Liver (tissue), 9 donors: Measurements from ENCODE around the gene SYNGR1. TPM values are rescaled to one million over a fixed set of nuclear protein-coding genes. Genes with fewer than 3 reads are reported as not detected.

Experiments used
- DNase-seq: peaks from one replicate; pipeline ENCODE4 v3.0.0-alpha.2; 2017; ENCODE audit warnings: low spot score
- H3K27ac ChIP-seq, 2 donors: one replicate each; pipeline ENCODE4 v1.7.0; 2013; ENCODE audit warnings: inconsistent platforms in 2 of 2, low read length in 2 of 2, control low read depth in 1 of 2, low read depth in 1 of 2, mild to moderate bottlenecking in 1 of 2
- H3K27me3 ChIP-seq, 4 donors: one replicate each; pipeline versions ENCODE4 v1.6.1 to v1.7.0; 2013; ENCODE audit warnings: low read length in 3 of 4, inconsistent platforms in 1 of 4, mild to moderate bottlenecking in 1 of 4, moderate library complexity in 1 of 4; ENCODE audit not compliant: control insufficient read depth in 4 of 4, insufficient read depth in 4 of 4
- H3K36me3 ChIP-seq, 4 donors: one replicate each; pipeline versions ENCODE4 v1.6.1 to v1.7.0; 2013; ENCODE audit warnings: low read length in 3 of 4, mild to moderate bottlenecking in 3 of 4, low read depth in 1 of 4, moderate library complexity in 1 of 4; ENCODE audit not compliant: control insufficient read depth in 4 of 4, insufficient read depth in 3 of 4
- H3K4me1 ChIP-seq, 4 donors: one replicate each; pipeline versions ENCODE4 v1.6.1 to v1.7.0; 2013; ENCODE audit warnings: low read length in 3 of 4, mild to moderate bottlenecking in 3 of 4, moderate library complexity in 1 of 4; ENCODE audit not compliant: control insufficient read depth in 4 of 4, insufficient read depth in 4 of 4
- H3K4me3 ChIP-seq, 3 donors: one replicate each; pipeline versions ENCODE4 v1.6.1 to v1.7.0; 2013; ENCODE audit warnings: low read length in 3 of 3, control low read depth in 1 of 3, low read depth in 1 of 3, mild to moderate bottlenecking in 1 of 3
- H3K9ac ChIP-seq, 2 donors: one replicate each; pipeline ENCODE4 v1.7.0; 2013; ENCODE audit warnings: low read length in 2 of 2, mild to moderate bottlenecking in 2 of 2, moderate library complexity in 2 of 2, control low read depth in 1 of 2, low read depth in 1 of 2
- H3K9me3 ChIP-seq, 4 donors: one replicate each; pipeline versions ENCODE4 v1.6.1 to v1.7.0; 2013; ENCODE audit warnings: low read length in 3 of 4; ENCODE audit not compliant: control insufficient read depth in 4 of 4
- CTCF ChIP-seq: fragments of 150-350 bp; IDR thresholded peaks from 2 replicates; pipeline ENCODE4 v1.5.1; 2017; ENCODE audit warnings: improper control_type of control experiment, low read depth, low read length; ENCODE audit not compliant: missing input control
- EGR1 ChIP-seq, 2 donors: IDR thresholded peaks; 2 replicates each; pipeline ENCODE4 v1.6.1; 2016 to 2018; ENCODE audit warnings: antibody characterized with exemption in 2 of 2, low read depth in 2 of 2
- FOXA1 ChIP-seq: IDR thresholded peaks from 2 replicates; pipeline ENCODE4 v1.6.1; 2016; ENCODE audit warnings: antibody characterized with exemption
- FOXA2 ChIP-seq: IDR thresholded peaks from 2 replicates; pipeline ENCODE4 v1.6.1; 2016; ENCODE audit warnings: antibody characterized with exemption
- GABPA ChIP-seq, 2 donors: IDR thresholded peaks in 1 of 2; conservative IDR thresholded peaks in 1 of 2; 2 replicates each; pipeline ENCODE4 v1.6.1; 2016; ENCODE audit warnings: antibody characterized with exemption in 2 of 2, mild to moderate bottlenecking in 1 of 2, moderate library complexity in 1 of 2
- HNF4A ChIP-seq, 2 donors: conservative IDR thresholded peaks; 2 replicates each; pipeline ENCODE4 v1.6.1; 2016; ENCODE audit warnings: antibody characterized with exemption in 2 of 2, mild to moderate bottlenecking in 2 of 2
- HNF4G ChIP-seq: IDR thresholded peaks from 2 replicates; pipeline ENCODE4 v1.6.1; 2016; ENCODE audit warnings: antibody characterized with exemption
- JUND ChIP-seq, 2 donors: IDR thresholded peaks; 2 replicates each; pipeline ENCODE4 v1.6.1; 2016; ENCODE audit warnings: antibody characterized with exemption in 2 of 2
- NR2F2 ChIP-seq: IDR thresholded peaks from 2 replicates; pipeline ENCODE4 v1.6.1; 2016; ENCODE audit warnings: antibody characterized with exemption
- RAD21 ChIP-seq, 2 donors: IDR thresholded peaks; 2 replicates each; pipeline ENCODE4 v1.6.1; 2016; ENCODE audit warnings: antibody characterized with exemption in 2 of 2, mild to moderate bottlenecking in 2 of 2
- RXRA ChIP-seq, 2 donors: IDR thresholded peaks; 2 replicates each; pipeline ENCODE4 v1.6.1; 2017 to 2018; ENCODE audit warnings: antibody characterized with exemption in 2 of 2, mild to moderate bottlenecking in 1 of 2
- SP1 ChIP-seq: IDR thresholded peaks from 2 replicates; pipeline ENCODE4 v1.6.1; 2018; ENCODE audit warnings: antibody characterized with exemption, mild to moderate bottlenecking
- TAF1 ChIP-seq: conservative IDR thresholded peaks from 2 replicates; pipeline ENCODE4 v1.6.1; 2016; ENCODE audit warnings: antibody characterized with exemption, mild to moderate bottlenecking
- YY1 ChIP-seq: IDR thresholded peaks from 2 replicates; pipeline ENCODE4 v1.6.1; 2016; ENCODE audit warnings: antibody characterized with exemption, mild to moderate bottlenecking
- WGBS: extraction: QIAGEN DNeasy Blood & Tissue Kit; methylation state at CpG from one replicate; pipeline ENCODE4 v1.1.7; 2013; 5-methylcytosine and 5-hydroxymethylcytosine counted together
- polyA plus RNA-seq, 2 donors: library from polyadenylated mRNA; stranded (reverse) in 1 of 2; unstranded in 1 of 2; fragments of 200-250 nt in 1 of 2; fragments of >200 nt in 1 of 2; fragmentation: Nextera tagmentation in 1 of 2; extraction: Ambion mirVana in 1 of 2; gene quantifications; one replicate each; pipeline versions ENCODE4 v1.2.1 to v1.2.3, GENCODE V29; 2013 to 2015
- total RNA-seq, 2 donors: library from RNA; depleted of rRNA; stranded (reverse); fragments of >200 nt; gene quantifications; one replicate each; pipeline ENCODE4 v1.2.3, GENCODE V29; 2014
- TF ChIP-seq, protein P1 (sequence below): IDR thresholded peaks from 2 replicates; pipeline ENCODE4 v1.6.1; 2016; ENCODE audit warnings: antibody characterized with exemption
- TF ChIP-seq, protein P2 (sequence below): IDR thresholded peaks from 2 replicates; pipeline ENCODE4 v1.6.1; 2016; ENCODE audit warnings: antibody characterized with exemption
- TF ChIP-seq, protein P3 (sequence below): IDR thresholded peaks from 2 replicates; pipeline ENCODE4 v1.6.1; 2016; ENCODE audit warnings: antibody characterized with exemption, mild to moderate bottlenecking
- TF ChIP-seq, protein P4 (sequence below): IDR thresholded peaks from 2 replicates; pipeline ENCODE4 v1.6.1; 2016; ENCODE audit warnings: antibody characterized with exemption
- donor health status: healthy.
- donor health status: healthy.
- donor health status: healthy.
- donor health status: healthy.
- donor health status: healthy.

Gene SYNGR1
- total and polyA plus RNA-seq, 4 donors = 1.8 to 21.9 (median 5.2) TPM

GRCh38 chr22:39384750-39385480 is 35.1 kb downstream of the SYNGR1 start:
- Histone ChIP-seq H3K4me1 (peaks cover 0 to 5% (median 4%) of the 10 kb centered on the region in 4 donors), H3K27me3 (no peaks in the 10 kb centered on the region), H3K4me3 (no peak overlapping the region), H3K9me3 (no peaks in the 10 kb centered on the region), H3K36me3 (no peaks in the 10 kb centered on the region), H3K9ac (no peak overlapping the region), H3K27ac (no peak overlapping the region)
- WGBS = 51% methylated on average over 21 of the region's 21 CpGs
- TF ChIP-seq, protein P1, sequence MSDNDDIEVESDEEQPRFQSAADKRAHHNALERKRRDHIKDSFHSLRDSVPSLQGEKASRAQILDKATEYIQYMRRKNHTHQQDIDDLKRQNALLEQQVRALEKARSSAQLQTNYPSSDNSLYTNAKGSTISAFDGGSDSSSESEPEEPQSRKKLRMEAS = no peak
- TF ChIP-seq RAD21 (IDR thresholded peaks at IDR 0.05) (peak in 1 of 2 donors; percentile 19), CTCF (peak; percentile 9), GABPA (IDR thresholded peaks at IDR 0.05 in 1 of 2, conservative IDR thresholded peaks at IDR 0.05 in 1 of 2) (no peak)
- DNase-seq = no peak

- TF ChIP-seq RXRA (IDR thresholded peaks at IDR 0.05) (no peak), EGR1 (IDR thresholded peaks at IDR 0.05; ENCODE audit: low read depth in 2 of 2) (no peak), JUND (IDR thresholded peaks at IDR 0.05) (no peak), HNF4G (no peak), CTCF (no peak), GABPA (IDR thresholded peaks at IDR 0.05 in 1 of 2, conservative IDR thresholded peaks at IDR 0.05 in 1 of 2) (no peak), TAF1 (no peak), RAD21 (IDR thresholded peaks at IDR 0.05) (no peak), YY1 (no peak), FOXA1 (no peak), SP1 (no peak), FOXA2 (no peak), NR2F2 (no peak), HNF4A (conservative IDR thresholded peaks at IDR 0.05) (no peak)
- TF ChIP-seq, protein P2, sequence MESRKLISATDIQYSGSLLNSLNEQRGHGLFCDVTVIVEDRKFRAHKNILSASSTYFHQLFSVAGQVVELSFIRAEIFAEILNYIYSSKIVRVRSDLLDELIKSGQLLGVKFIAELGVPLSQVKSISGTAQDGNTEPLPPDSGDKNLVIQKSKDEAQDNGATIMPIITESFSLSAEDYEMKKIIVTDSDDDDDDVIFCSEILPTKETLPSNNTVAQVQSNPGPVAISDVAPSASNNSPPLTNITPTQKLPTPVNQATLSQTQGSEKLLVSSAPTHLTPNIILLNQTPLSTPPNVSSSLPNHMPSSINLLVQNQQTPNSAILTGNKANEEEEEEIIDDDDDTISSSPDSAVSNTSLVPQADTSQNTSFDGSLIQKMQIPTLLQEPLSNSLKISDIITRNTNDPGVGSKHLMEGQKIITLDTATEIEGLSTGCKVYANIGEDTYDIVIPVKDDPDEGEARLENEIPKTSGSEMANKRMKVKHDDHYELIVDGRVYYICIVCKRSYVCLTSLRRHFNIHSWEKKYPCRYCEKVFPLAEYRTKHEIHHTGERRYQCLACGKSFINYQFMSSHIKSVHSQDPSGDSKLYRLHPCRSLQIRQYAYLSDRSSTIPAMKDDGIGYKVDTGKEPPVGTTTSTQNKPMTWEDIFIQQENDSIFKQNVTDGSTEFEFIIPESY = no peak
- TF ChIP-seq, protein P1 = no peak
- TF ChIP-seq, protein P3, sequence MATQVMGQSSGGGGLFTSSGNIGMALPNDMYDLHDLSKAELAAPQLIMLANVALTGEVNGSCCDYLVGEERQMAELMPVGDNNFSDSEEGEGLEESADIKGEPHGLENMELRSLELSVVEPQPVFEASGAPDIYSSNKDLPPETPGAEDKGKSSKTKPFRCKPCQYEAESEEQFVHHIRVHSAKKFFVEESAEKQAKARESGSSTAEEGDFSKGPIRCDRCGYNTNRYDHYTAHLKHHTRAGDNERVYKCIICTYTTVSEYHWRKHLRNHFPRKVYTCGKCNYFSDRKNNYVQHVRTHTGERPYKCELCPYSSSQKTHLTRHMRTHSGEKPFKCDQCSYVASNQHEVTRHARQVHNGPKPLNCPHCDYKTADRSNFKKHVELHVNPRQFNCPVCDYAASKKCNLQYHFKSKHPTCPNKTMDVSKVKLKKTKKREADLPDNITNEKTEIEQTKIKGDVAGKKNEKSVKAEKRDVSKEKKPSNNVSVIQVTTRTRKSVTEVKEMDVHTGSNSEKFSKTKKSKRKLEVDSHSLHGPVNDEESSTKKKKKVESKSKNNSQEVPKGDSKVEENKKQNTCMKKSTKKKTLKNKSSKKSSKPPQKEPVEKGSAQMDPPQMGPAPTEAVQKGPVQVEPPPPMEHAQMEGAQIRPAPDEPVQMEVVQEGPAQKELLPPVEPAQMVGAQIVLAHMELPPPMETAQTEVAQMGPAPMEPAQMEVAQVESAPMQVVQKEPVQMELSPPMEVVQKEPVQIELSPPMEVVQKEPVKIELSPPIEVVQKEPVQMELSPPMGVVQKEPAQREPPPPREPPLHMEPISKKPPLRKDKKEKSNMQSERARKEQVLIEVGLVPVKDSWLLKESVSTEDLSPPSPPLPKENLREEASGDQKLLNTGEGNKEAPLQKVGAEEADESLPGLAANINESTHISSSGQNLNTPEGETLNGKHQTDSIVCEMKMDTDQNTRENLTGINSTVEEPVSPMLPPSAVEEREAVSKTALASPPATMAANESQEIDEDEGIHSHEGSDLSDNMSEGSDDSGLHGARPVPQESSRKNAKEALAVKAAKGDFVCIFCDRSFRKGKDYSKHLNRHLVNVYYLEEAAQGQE = no peak
- TF ChIP-seq, protein P4, sequence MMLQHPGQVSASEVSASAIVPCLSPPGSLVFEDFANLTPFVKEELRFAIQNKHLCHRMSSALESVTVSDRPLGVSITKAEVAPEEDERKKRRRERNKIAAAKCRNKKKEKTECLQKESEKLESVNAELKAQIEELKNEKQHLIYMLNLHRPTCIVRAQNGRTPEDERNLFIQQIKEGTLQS = no peak
- no peaks in the 10 kb centered on the region for H3K27me3 ChIP-seq
- peaks cover 0 to 5% (median 4%) of the 10 kb centered on the region in 4 donors for H3K4me1 ChIP-seq
- WGBS = 7% methylated on average over 56 of the region's 56 CpGs
- H3K27ac ChIP-seq = no peak overlapping the region
- no peak overlapping the region for H3K9ac ChIP-seq
- peak overlapping the region in 1 of 3 donors; percentile 51 for H3K4me3 ChIP-seq
- H3K36me3 ChIP-seq = no peaks in the 10 kb centered on the region
- no peaks in the 10 kb centered on the region for H3K9me3 ChIP-seq
- DNase-seq = peak; percentile 79
Observed at GRCh38 chr22:39388261-39389011, 38.6 kb downstream of the SYNGR1 start.
